Right lobe of liver (tissue), 6 donors: ENCODE measurements around the gene SPA17. TPM values are rescaled to one million over a fixed set of nuclear protein-coding genes. Genes with fewer than 3 reads are reported as not detected.

Source experiments
- ATAC-seq, 4 donors: fragments of 200-7000 bp; cut with Tn5 transposase; one replicate each; pipeline ENCODE4 v1.9.1; 2020; ENCODE audit warnings: mild to moderate bottlenecking in 4 of 4, moderate library complexity in 4 of 4
- DNase-seq, 3 donors: peaks; one replicate each; pipeline ENCODE4 v3.0.0-alpha.2; 2020
- H3K27ac ChIP-seq, 3 donors: fragments of 200-600 bp; one replicate each; pipeline ENCODE4 v1.8.0; 2022
- H3K27me3 ChIP-seq, 2 donors: fragments of 200-600 bp; one replicate each; pipeline ENCODE4 v1.8.0; 2022
- H3K36me3 ChIP-seq, 4 donors: fragments of 200-600 bp; sonication (generic) in 1 of 4; one replicate each; pipeline versions ENCODE4 v1.5.1 to v1.8.0; 2017 to 2022; ENCODE audit warnings: control low read depth in 1 of 4
- H3K4me1 ChIP-seq, 4 donors: fragments of 200-600 bp; sonication (generic) in 1 of 4; one replicate each; pipeline versions ENCODE4 v1.5.1 to v1.8.0; 2017 to 2022; ENCODE audit warnings: control low read depth in 1 of 4
- H3K4me3 ChIP-seq, 3 donors: fragments of 200-600 bp; one replicate each; pipeline ENCODE4 v1.8.0; 2022
- H3K9me3 ChIP-seq, 4 donors: fragments of 200-600 bp; sonication (generic) in 1 of 4; one replicate each; pipeline versions ENCODE4 v1.5.1 to v1.8.0; 2017 to 2022; ENCODE audit warnings: control low read depth in 1 of 4
- CTCF ChIP-seq, 4 donors: fragments of 200-600 bp in 3 of 4; fragments of 450-650 bp in 1 of 4; IDR thresholded peaks; one replicate each; pipeline versions ENCODE4 v1.5.1 to v1.8.0; 2016 to 2022; ENCODE audit warnings: antibody characterized with exemption in 4 of 4, mild to moderate bottlenecking in 2 of 4
- POLR2A ChIP-seq: fragments of 450-650 bp; IDR thresholded peaks from one replicate; pipeline ENCODE4 v1.6.1; 2017; ENCODE audit warnings: antibody characterized with exemption, mild to moderate bottlenecking
- WGBS: methylation state at CpG from one replicate; pipeline ENCODE4 v1.1.6; 2018; ENCODE audit warnings: low coverage, low lambda C conversion rate; ENCODE audit not compliant: insufficient coverage; ENCODE audit errors: missing lambda C conversion rate; 5-methylcytosine and 5-hydroxymethylcytosine counted together
- intact Hi-C, 2 donors: fragments of 100-400 bp; cut with DNase I; formaldehyde crosslinking; loops; one replicate each; pipeline versions ENCODE4 v1.11.2 to v1.14.1; 2022
- total RNA-seq, 6 experiments: library from RNA; depleted of rRNA in 2 of 6; stranded (reverse); fragments of >200 nt in 2 of 6; fragmentation: NEBNext Ultra II Directional in 3 of 6; extraction: Animal tissue kit (Norgen Biotek cat#: 25700) in 3 of 6; gene quantifications; one replicate each; pipeline versions ENCODE4 v1.1.0 to v1.2.4, GENCODE V29; 2016 to 2023
- donor health status: DM: no; HTN: yes; CAD: no.
- donor health status: DM: no; HTN: no; CAD: no.
- donor health status: DM: no; HTN: no; CAD: no.
- donor health status: DM: no; HTN: yes; CAD: no.
- donor health status: DM: no; HTN: yes; CAD: no.

SPA17 gene
- total RNA-seq, 6 experiments from 2014 or later = 0.23 to 4.0 (median 1.2) TPM

- intact Hi-C loops = no loop called here
- Histone ChIP-seq H3K9me3 (no peaks in the 10 kb centered on the region), H3K36me3 (no peaks in the 10 kb centered on the region), H3K27ac (no peak overlapping the region), H3K4me1 (peaks cover 0 to 20% (median 0%) of the 10 kb centered on the region in 4 donors), H3K4me3 (no peak overlapping the region), H3K27me3 (peaks cover 0 to 9% of the 10 kb centered on the region in 2 donors)
- no peak for TF ChIP-seq CTCF (IDR thresholded peaks at IDR 0.05)
- no peak for TF ChIP-seq POLR2A
- WGBS = no CpG with 5 or more reads among the region's 2 CpGs
- DNase-seq (no peak), ATAC-seq (no peak)
Measured at GRCh38 chr11:124742555-124742954, 68.9 kb downstream of the SPA17 start.

- Histone ChIP-seq H3K36me3 (no peaks in the 10 kb centered on the region), H3K4me3 (no peak overlapping the region), H3K4me1 (peaks cover 0 to 20% (median 0%) of the 10 kb centered on the region in 4 donors), H3K27me3 (peaks cover 0 to 9% of the 10 kb centered on the region in 2 donors), H3K9me3 (no peaks in the 10 kb centered on the region), H3K27ac (no peak overlapping the region)
- TF ChIP-seq CTCF (IDR thresholded peaks at IDR 0.05) = no peak
- no peak for TF ChIP-seq POLR2A
- DNase-seq (no peak), ATAC-seq (no peak)
- WGBS = 84% methylated on average over 5 of the region's 6 CpGs
- intact Hi-C loops = no loop called here
Measured at GRCh38 chr11:124743050-124743449, 69.3 kb downstream of the SPA17 start.

- H3K27me3 ChIP-seq = peaks cover 0 to 9% of the 10 kb centered on the region in 2 donors
- 32% methylated on average over 21 of the region's 44 CpGs for WGBS
- H3K36me3 ChIP-seq = no peaks in the 10 kb centered on the region
- H3K4me1 ChIP-seq = peaks cover 0 to 9% (median 0%) of the 10 kb centered on the region in 4 donors
- ATAC-seq = no peak
- intact Hi-C loops = no loop called here
- no peak for DNase-seq
- H3K27ac ChIP-seq = no peak overlapping the region
- peak overlapping the region in 2 of 3 donors; percentile 46 to 62 for H3K4me3 ChIP-seq
- H3K9me3 ChIP-seq = no peaks in the 10 kb centered on the region
- TF ChIP-seq CTCF (IDR thresholded peaks at IDR 0.05) (no peak), POLR2A (no peak)
Measured at GRCh38 chr11:124745270-124745834, 71.6 kb downstream of the SPA17 start.

GRCh38 chr11:124745835-124746620 is 72.3 kb downstream of the SPA17 start:
- H3K27me3 ChIP-seq = peaks cover 0 to 9% of the 10 kb centered on the region in 2 donors
- H3K4me3 ChIP-seq = peak overlapping the region; percentile 46 to 62 (median 52)
- no peaks in the 10 kb centered on the region for H3K36me3 ChIP-seq
- no peaks in the 10 kb centered on the region for H3K9me3 ChIP-seq
- peak in 3 of 4 donors; percentile 2 to 20 (median 4) for ATAC-seq
- TF ChIP-seq CTCF (IDR thresholded peaks at IDR 0.05) (peak in 3 of 4 donors; percentile 10 to 19 (median 13)), POLR2A (no peak)
- peak overlapping the region; percentile 43 to 65 (median 53) for H3K27ac ChIP-seq
- peaks cover 0 to 9% (median 0%) of the 10 kb centered on the region in 4 donors for H3K4me1 ChIP-seq
- peak in 1 of 3 donors; percentile 42 for DNase-seq
- WGBS = 6% methylated on average over 30 of the region's 41 CpGs
- intact Hi-C loops = no loop called here
